Measurements from ENCODE around the gene EEF1AKMT1. TPM values are rescaled to one million over a fixed set of nuclear protein-coding genes. Genes with fewer than 3 reads are reported as not detected.

The EEF1AKMT1 gene
- total RNA-seq, 1 experiment from 2014 or later: 1.5 TPM

DNA sequence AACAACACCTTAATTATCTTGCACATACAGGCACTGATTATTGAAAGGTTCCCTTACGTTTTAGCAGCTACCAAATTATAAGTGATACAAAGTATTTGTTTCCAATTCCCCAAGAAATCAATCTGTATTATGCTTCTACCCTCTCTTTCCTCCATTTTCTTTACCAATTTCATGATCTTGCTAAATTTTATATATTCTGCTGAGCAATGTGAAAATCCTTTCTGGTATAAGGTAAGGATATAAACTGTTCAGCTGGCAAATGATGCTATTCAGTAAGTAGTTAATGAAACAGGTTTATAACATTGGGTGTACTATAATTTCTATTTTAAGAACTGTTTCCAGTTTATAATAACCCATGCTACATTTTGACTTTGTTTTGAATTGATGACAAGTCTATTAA is 985 bp upstream of the EEF1AKMT1 start:
- no peaks in the 10 kb centered on the region for H3K9me2 ChIP-seq (replicated peaks; ENCODE audit: insufficient read depth, low read length)
- H3K9me3 ChIP-seq (ENCODE audit: low read length): peaks cover 13% of the 10 kb centered on the region
- no peak for DNase-seq
- no peaks in the 10 kb centered on the region for H3K27me3 ChIP-seq (ENCODE audit: low read length)
- H3K4me2 ChIP-seq (ENCODE audit: low read depth, low read length, poor library complexity, severe bottlenecking): no peak overlapping the region
- no peak overlapping the region for H3K9ac ChIP-seq (ENCODE audit: low read length)
- peaks cover 27% of the 10 kb centered on the region for H3K36me3 ChIP-seq (ENCODE audit: insufficient read depth, low read length)
- H3K27ac ChIP-seq (ENCODE audit: low read length): peak overlapping the region; percentile 4; the same call in 1 of the 2 replicates
- H4K20me1 ChIP-seq (ENCODE audit: insufficient read depth, low read depth, low read length): no peaks in the 10 kb centered on the region
- H3K4me1 ChIP-seq (ENCODE audit: low read length): peaks cover 26% of the 10 kb centered on the region
- no peak overlapping the region for H3K4me3 ChIP-seq (ENCODE audit: low read length)
- H3K79me2 ChIP-seq (ENCODE audit: low read length): peaks cover 23% of the 10 kb centered on the region
- no peak overlapping the region for H2AFZ ChIP-seq (ENCODE audit: low read length)

DNA sequence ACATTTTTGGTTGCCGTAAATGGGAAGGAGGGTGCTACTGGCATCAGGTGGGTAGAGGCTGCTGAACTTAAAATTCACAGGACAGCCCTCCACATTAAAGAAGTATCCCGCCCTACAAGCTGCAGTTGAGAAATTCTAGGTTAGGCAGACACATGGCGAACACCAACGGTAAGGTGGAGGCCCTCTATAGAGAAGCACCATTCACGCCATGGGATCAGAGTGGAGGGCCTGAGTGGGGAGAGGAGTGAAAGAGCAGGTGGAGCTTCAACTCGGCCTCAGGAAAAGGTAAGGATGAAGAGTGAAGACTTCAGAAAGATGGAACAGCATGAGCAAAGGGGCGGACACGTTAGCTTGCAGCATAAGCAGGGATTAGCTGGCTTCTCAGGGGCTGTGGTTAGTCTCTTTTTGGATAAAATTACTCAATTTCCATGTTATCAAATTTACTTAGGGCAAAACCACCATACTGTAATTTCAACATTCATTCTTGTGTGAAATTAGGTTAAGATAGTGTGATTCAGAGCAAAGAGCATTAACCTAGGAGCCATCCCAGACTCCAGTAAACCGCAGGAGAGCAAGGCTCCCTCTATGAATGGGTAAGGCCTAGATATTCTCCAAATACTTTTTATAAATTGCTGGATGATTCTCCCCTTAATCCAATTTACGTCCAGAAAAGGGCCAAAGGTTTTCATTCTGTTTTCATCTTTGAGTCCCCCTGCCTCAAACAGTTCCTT is 1.2 kb downstream of the EEF1AKMT1 start:
- peaks cover 19% of the 10 kb centered on the region for H3K4me1 ChIP-seq (ENCODE audit: low read length)
- no peak for DNase-seq
- peak overlapping the region; percentile 64; the same call in 1 of the 2 replicates for H3K27ac ChIP-seq (ENCODE audit: low read length)
- H2AFZ ChIP-seq (ENCODE audit: low read length): no peak overlapping the region; the same call in 1 of the 2 replicates
- no peaks in the 10 kb centered on the region for H3K9me2 ChIP-seq (replicated peaks; ENCODE audit: insufficient read depth, low read length)
- H3K9me3 ChIP-seq (ENCODE audit: low read length): peaks cover 13% of the 10 kb centered on the region
- no peaks in the 10 kb centered on the region for H4K20me1 ChIP-seq (ENCODE audit: insufficient read depth, low read depth, low read length)
- peak overlapping the region; percentile 83 for H3K9ac ChIP-seq (ENCODE audit: low read length)
- peaks cover 32% of the 10 kb centered on the region for H3K36me3 ChIP-seq (ENCODE audit: insufficient read depth, low read length)
- H3K4me2 ChIP-seq (ENCODE audit: low read depth, low read length, poor library complexity, severe bottlenecking): peak overlapping the region; percentile 81
- H3K4me3 ChIP-seq (ENCODE audit: low read length): peak overlapping the region; percentile 69
- H3K27me3 ChIP-seq (ENCODE audit: low read length): no peaks in the 10 kb centered on the region
- H3K79me2 ChIP-seq (ENCODE audit: low read length): peaks cover 18% of the 10 kb centered on the region

DNA sequence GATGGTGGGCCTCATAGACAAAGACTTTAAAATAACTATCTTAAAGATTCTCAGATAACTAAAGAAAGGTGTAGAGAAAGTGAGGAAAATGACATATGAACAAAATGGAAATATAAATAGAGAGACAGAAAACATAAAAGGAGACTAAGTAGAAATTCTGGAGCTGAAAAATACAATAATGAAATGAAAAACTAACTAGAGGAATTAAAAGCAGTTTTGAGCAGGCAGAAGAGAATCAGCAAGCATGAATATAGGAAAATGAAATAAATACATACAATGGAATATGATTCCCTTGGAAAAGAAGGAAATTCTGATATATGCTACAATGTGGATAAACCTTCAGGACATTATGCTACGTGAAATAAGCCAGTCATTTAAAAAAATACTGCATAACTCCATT is 3.9 kb downstream of the EEF1AKMT1 start:
- Histone ChIP-seq H3K9me3 (ENCODE audit: low read length) (peaks cover 13% of the 10 kb centered on the region), H3K36me3 (ENCODE audit: insufficient read depth, low read length) (peaks cover 32% of the 10 kb centered on the region), H3K9me2 (replicated peaks; ENCODE audit: insufficient read depth, low read length) (no peaks in the 10 kb centered on the region), H4K20me1 (ENCODE audit: insufficient read depth, low read depth, low read length) (no peaks in the 10 kb centered on the region), H3K79me2 (ENCODE audit: low read length) (peaks cover 18% of the 10 kb centered on the region), H3K9ac (ENCODE audit: low read length) (no peak overlapping the region), H2AFZ (ENCODE audit: low read length) (no peak overlapping the region), H3K4me3 (ENCODE audit: low read length) (no peak overlapping the region), H3K4me2 (ENCODE audit: low read depth, low read length, poor library complexity, severe bottlenecking) (no peak overlapping the region), H3K4me1 (ENCODE audit: low read length) (peaks cover 19% of the 10 kb centered on the region), H3K27me3 (ENCODE audit: low read length) (no peaks in the 10 kb centered on the region), H3K27ac (ENCODE audit: low read length) (no peak overlapping the region)
- no peak for DNase-seq

DNA sequence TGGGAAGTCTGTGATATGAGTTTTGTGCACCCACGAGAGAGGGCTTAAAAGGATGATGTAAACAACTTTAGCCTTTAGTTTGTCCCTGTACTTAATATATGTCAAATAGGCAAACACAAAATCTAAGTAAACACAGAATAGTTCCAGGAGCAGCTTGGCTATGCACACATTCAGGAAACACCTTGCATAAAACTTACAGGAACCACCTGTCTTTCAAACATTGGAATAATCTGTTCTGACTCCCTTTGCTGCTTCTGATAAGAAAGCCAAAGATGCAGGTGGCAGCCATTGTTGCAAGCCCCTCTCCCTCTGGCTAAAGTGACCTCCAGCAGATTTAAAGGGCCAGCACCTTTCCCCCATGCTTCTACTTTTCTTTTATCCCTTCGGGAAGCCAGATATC is 4.7 kb downstream of the EEF1AKMT1 start:
- H3K9me2 ChIP-seq (replicated peaks; ENCODE audit: insufficient read depth, low read length): no peaks in the 10 kb centered on the region
- H3K9me3 ChIP-seq (ENCODE audit: low read length): peaks cover 13% of the 10 kb centered on the region
- H3K9ac ChIP-seq (ENCODE audit: low read length): no peak overlapping the region
- DNase-seq: no peak
- no peaks in the 10 kb centered on the region for H4K20me1 ChIP-seq (ENCODE audit: insufficient read depth, low read depth, low read length)
- no peak overlapping the region for H3K4me3 ChIP-seq (ENCODE audit: low read length)
- H3K36me3 ChIP-seq (ENCODE audit: insufficient read depth, low read length): peaks cover 32% of the 10 kb centered on the region
- H2AFZ ChIP-seq (ENCODE audit: low read length): no peak overlapping the region
- H3K4me2 ChIP-seq (ENCODE audit: low read depth, low read length, poor library complexity, severe bottlenecking): no peak overlapping the region
- H3K79me2 ChIP-seq (ENCODE audit: low read length): peaks cover 18% of the 10 kb centered on the region
- H3K27ac ChIP-seq (ENCODE audit: low read length): no peak overlapping the region
- no peaks in the 10 kb centered on the region for H3K27me3 ChIP-seq (ENCODE audit: low read length)
- peaks cover 16% of the 10 kb centered on the region for H3K4me1 ChIP-seq (ENCODE audit: low read length)

DNA sequence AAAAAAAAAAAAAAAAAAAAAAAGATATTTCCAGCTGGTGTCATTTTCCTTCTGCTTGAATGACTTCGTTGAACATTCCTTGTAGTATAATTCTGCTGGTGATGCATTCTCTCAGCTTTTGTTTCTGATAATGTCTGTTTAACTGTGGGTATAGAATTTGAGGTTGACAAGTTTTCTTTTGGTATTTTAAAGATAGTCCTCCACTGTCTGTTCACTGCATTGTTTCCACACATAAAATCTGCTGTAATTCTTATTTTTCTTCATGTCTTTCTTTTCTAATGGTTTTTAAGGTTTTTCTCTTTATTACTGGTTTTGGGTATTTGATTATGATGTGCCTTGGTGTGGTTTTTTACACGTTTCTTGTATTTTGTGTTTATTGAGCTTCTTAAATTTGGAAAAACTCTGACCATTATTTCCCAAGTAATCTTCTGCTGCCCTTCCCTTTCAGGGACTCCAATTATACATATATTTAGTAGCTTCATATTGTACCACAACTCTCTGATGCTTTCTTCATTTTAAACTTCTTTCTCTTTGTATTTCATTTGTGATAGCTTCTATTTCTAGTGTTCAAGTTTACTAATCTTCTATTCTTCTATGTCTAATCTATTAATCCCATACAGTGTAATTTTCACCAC is 6.3 kb downstream of the EEF1AKMT1 start:
- no peak overlapping the region for H3K27ac ChIP-seq (ENCODE audit: low read length)
- no peaks in the 10 kb centered on the region for H4K20me1 ChIP-seq (ENCODE audit: insufficient read depth, low read depth, low read length)
- peaks cover 13% of the 10 kb centered on the region for H3K9me3 ChIP-seq (ENCODE audit: low read length)
- no peaks in the 10 kb centered on the region for H3K27me3 ChIP-seq (ENCODE audit: low read length)
- H3K4me2 ChIP-seq (ENCODE audit: low read depth, low read length, poor library complexity, severe bottlenecking): no peak overlapping the region
- peaks cover 1% of the 10 kb centered on the region for H3K4me1 ChIP-seq (ENCODE audit: low read length)
- DNase-seq: no peak
- H3K4me3 ChIP-seq (ENCODE audit: low read length): no peak overlapping the region
- H3K9me2 ChIP-seq (replicated peaks; ENCODE audit: insufficient read depth, low read length): no peaks in the 10 kb centered on the region
- H3K9ac ChIP-seq (ENCODE audit: low read length): no peak overlapping the region
- peaks cover 7% of the 10 kb centered on the region for H3K79me2 ChIP-seq (ENCODE audit: low read length)
- H3K36me3 ChIP-seq (ENCODE audit: insufficient read depth, low read length): peaks cover 28% of the 10 kb centered on the region
- no peak overlapping the region for H2AFZ ChIP-seq (ENCODE audit: low read length)

DNA sequence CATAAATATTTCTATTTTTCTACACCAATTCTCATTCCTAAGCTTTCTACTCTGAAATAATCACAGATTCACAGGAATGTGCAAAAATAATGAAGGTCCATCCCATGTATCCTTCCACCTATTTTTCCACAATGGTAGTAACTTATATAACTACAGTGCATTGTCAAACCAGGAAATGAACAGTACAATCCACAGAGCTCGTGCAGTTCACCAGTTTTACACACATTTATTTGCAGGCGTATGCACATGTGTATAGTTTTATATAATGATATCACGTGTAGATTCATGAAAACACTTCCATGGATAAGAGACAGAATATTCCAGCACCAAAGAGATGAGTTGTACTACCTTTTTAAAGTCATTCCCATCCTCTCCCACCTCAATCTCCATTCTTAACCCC is 12.9 kb downstream of the EEF1AKMT1 start:
- Histone ChIP-seq H3K9ac (ENCODE audit: low read length) (no peak overlapping the region), H3K9me3 (ENCODE audit: low read length) (no peaks in the 10 kb centered on the region), H4K20me1 (ENCODE audit: insufficient read depth, low read depth, low read length) (no peaks in the 10 kb centered on the region), H3K27me3 (ENCODE audit: low read length) (no peaks in the 10 kb centered on the region), H3K4me1 (ENCODE audit: low read length) (no peaks in the 10 kb centered on the region), H3K9me2 (replicated peaks; ENCODE audit: insufficient read depth, low read length) (no peaks in the 10 kb centered on the region), H3K36me3 (ENCODE audit: insufficient read depth, low read length) (no peaks in the 10 kb centered on the region), H3K4me2 (ENCODE audit: low read depth, low read length, poor library complexity, severe bottlenecking) (no peak overlapping the region), H2AFZ (ENCODE audit: low read length) (no peak overlapping the region), H3K79me2 (ENCODE audit: low read length) (no peaks in the 10 kb centered on the region), H3K27ac (ENCODE audit: low read length) (no peak overlapping the region), H3K4me3 (ENCODE audit: low read length) (no peak overlapping the region)
- DNase-seq: no peak

DNA sequence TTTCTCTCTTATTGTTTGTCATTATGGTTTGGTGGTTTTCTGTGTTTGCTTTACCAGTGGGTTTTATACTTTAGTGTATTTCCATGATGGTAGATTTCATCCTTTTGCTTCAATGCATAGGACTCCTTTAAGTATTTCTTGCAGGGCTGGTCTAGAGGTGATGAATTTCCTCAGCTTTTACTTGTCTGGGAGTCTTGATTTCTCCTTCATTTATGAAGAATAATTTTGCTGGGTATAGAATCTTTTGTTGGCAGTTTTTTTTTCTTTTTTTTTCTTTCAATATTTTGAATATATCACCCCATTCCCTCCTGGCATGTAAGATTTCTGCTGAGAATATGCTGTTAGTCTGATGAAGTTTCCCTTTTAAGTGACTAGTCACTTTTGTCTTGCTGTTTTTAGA is 19.8 kb downstream of the EEF1AKMT1 start:
- Histone ChIP-seq H3K4me1 (ENCODE audit: low read length) (no peaks in the 10 kb centered on the region), H3K9me3 (ENCODE audit: low read length) (peaks cover 12% of the 10 kb centered on the region), H3K27ac (ENCODE audit: low read length) (no peak overlapping the region), H3K27me3 (ENCODE audit: low read length) (no peaks in the 10 kb centered on the region), H3K79me2 (ENCODE audit: low read length) (no peaks in the 10 kb centered on the region), H3K9ac (ENCODE audit: low read length) (no peak overlapping the region), H4K20me1 (ENCODE audit: insufficient read depth, low read depth, low read length) (no peaks in the 10 kb centered on the region), H3K36me3 (ENCODE audit: insufficient read depth, low read length) (no peaks in the 10 kb centered on the region; the same call in 1 of the 2 replicates), H2AFZ (ENCODE audit: low read length) (no peak overlapping the region), H3K4me3 (ENCODE audit: low read length) (no peak overlapping the region), H3K9me2 (replicated peaks; ENCODE audit: insufficient read depth, low read length) (no peaks in the 10 kb centered on the region), H3K4me2 (ENCODE audit: low read depth, low read length, poor library complexity, severe bottlenecking) (no peak overlapping the region)
- DNase-seq: no peak

DNA sequence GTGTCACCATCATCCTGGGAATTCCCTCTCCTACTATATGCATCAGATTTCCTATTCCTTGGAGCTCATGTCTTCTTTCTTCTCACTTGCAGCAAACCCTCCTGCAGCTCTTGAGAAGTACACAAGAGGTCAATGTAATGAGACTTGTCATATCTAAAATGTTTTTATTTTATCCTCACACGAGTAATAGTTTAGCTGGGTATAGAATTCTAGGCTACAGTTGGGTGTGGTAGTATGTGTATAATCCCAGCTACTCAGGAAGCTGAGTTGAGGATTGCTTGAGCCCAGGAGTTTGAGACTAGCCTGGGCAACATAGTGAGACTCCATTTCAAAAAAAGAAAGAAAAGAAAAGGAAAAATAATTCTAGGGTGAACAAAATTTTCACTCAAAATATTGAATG is 24.4 kb downstream of the EEF1AKMT1 start:
- no peaks in the 10 kb centered on the region for H3K36me3 ChIP-seq (ENCODE audit: insufficient read depth, low read length)
- H2AFZ ChIP-seq (ENCODE audit: low read length): no peak overlapping the region
- H3K4me2 ChIP-seq (ENCODE audit: low read depth, low read length, poor library complexity, severe bottlenecking): no peak overlapping the region
- H3K4me3 ChIP-seq (ENCODE audit: low read length): no peak overlapping the region
- no peaks in the 10 kb centered on the region for H3K9me2 ChIP-seq (replicated peaks; ENCODE audit: insufficient read depth, low read length)
- H3K9ac ChIP-seq (ENCODE audit: low read length): no peak overlapping the region
- DNase-seq: no peak
- H4K20me1 ChIP-seq (ENCODE audit: insufficient read depth, low read depth, low read length): no peaks in the 10 kb centered on the region
- H3K27ac ChIP-seq (ENCODE audit: low read length): no peak overlapping the region
- H3K79me2 ChIP-seq (ENCODE audit: low read length): no peaks in the 10 kb centered on the region
- no peaks in the 10 kb centered on the region for H3K4me1 ChIP-seq (ENCODE audit: low read length)
- peaks cover 12% of the 10 kb centered on the region for H3K9me3 ChIP-seq (ENCODE audit: low read length)
- H3K27me3 ChIP-seq (ENCODE audit: low read length): no peaks in the 10 kb centered on the region
